ENCODE data around the gene ZNF132. TPM values are rescaled to one million over a fixed set of nuclear protein-coding genes. Genes with fewer than 3 reads are reported as not detected.
"Not testable (repeated sequence)": the region's sequence is repeated elsewhere in the genome, so short reads cannot be mapped to it uniquely, and the experiment has no call there.

ZNF132 gene
- total RNA-seq, 6 donors from 2014 or later = 3.5 to 18.9 (median 5.0) TPM

DNA sequence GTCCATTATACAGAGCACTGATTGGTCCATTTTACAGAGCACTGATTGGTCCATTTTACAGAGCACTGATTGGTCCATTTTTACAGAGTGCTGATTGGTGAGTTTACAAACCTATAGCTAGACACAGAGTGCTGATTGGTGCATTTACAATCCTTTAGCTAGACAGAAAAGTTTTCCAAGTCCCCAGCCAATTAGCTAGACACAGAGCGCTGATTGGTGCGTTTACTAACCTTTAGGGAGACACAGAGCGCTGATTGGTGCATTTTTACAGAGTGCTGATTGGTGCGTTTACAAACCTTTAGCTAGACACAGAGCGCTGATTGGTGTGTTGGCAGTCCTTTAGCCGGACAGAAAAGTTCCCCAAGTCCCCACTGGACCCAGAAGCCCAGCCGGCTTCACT lies 3.0 kb upstream of the ZNF132 start:
- H3K4me3 ChIP-seq; ATAC-seq (ENCODE audit: low FRiP score in 2 of 2); H3K27ac ChIP-seq; H3K36me3 ChIP-seq; DNase-seq; H3K27me3 ChIP-seq: not testable (repeated sequence)
- WGBS, 2 donors = 86 to 89% methylated on average over 7 of the region's 7 CpGs
- peaks cover 0 to 15% (median 8%) of the 10 kb centered on the region in 4 donors for H3K9me3 ChIP-seq
- peaks cover 12 to 20% (median 16%) of the 10 kb centered on the region in 4 donors for H3K4me1 ChIP-seq

DNA sequence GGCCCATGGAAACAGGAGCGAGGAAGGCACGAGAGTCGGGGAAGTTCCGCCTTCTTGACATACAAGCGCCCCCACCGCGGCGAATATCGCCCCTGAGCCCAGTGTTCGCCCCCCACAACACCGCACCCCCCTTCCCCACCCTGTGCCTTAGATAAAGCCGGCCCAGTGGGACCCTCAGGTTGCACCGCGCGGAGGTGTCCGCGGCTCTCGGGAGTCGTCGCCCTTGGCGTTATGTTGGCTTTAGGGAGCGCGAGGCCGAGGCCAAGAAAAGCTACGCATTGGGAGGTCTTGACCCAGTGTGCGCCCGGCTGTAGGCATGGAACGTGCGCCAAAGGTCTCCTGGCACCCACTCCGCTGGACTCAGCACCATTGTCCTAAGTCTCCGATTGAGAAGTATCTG lies 603 bp upstream of the ZNF132 start:
- Histone ChIP-seq H3K4me3 (peak overlapping the region; percentile 59 to 85 (median 72)), H3K36me3 (peaks cover 5 to 22% (median 18%) of the 10 kb centered on the region in 4 donors), H3K27me3 (no peaks in the 10 kb centered on the region), H3K27ac (peak overlapping the region; percentile 76 to 85 (median 82)), H3K4me1 (peaks cover 12 to 20% (median 16%) of the 10 kb centered on the region in 4 donors), H3K9me3 (peaks cover 13 to 38% (median 29%) of the 10 kb centered on the region in 4 donors)
- WGBS, 2 donors = 18 to 42% methylated on average over 3 to 29 of the region's 31 CpGs
- TF ChIP-seq EP300 (IDR thresholded peaks at IDR 0.05) (no peak), POLR2AphosphoS5 (IDR thresholded peaks at IDR 0.05) (no peak), POLR2A (IDR thresholded peaks at IDR 0.05) (peak in 1 of 4 donors; percentile 18)
- TF ChIP-seq, protein P1, sequence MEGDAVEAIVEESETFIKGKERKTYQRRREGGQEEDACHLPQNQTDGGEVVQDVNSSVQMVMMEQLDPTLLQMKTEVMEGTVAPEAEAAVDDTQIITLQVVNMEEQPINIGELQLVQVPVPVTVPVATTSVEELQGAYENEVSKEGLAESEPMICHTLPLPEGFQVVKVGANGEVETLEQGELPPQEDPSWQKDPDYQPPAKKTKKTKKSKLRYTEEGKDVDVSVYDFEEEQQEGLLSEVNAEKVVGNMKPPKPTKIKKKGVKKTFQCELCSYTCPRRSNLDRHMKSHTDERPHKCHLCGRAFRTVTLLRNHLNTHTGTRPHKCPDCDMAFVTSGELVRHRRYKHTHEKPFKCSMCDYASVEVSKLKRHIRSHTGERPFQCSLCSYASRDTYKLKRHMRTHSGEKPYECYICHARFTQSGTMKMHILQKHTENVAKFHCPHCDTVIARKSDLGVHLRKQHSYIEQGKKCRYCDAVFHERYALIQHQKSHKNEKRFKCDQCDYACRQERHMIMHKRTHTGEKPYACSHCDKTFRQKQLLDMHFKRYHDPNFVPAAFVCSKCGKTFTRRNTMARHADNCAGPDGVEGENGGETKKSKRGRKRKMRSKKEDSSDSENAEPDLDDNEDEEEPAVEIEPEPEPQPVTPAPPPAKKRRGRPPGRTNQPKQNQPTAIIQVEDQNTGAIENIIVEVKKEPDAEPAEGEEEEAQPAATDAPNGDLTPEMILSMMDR (IDR thresholded peaks at IDR 0.05) = no peak
- ATAC-seq (ENCODE audit: low FRiP score in 2 of 2) = no peak
- peak in 1 of 2 donors; percentile 82 for DNase-seq

DNA sequence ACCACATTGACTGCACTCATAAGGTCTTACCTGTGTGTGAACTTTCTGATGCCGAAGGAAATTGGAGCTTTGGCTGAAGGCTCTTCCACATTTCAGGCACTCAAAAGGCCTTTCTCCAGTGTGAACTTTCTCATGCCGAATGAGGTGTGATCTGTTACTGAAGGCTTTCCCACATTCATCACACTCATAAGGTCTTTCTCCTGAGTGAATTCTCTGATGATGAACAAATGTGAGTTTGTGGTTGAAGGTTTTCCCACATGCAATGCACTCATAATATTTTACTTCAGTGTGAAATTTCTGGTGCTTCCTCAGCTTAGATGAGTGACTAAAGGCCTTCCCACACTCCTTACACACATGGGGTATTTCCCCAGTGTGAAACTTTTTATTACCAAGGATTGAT lies 5.7 kb downstream of the ZNF132 start:
- H3K27ac ChIP-seq = no peak overlapping the region
- DNase-seq (no peak), ATAC-seq (ENCODE audit: low FRiP score in 2 of 2) (no peak)
- peaks cover 2 to 5% (median 3%) of the 10 kb centered on the region in 4 donors for H3K4me1 ChIP-seq
- H3K4me3 ChIP-seq = no peak overlapping the region
- TF ChIP-seq EP300 (IDR thresholded peaks at IDR 0.05) (no peak), POLR2AphosphoS5 (IDR thresholded peaks at IDR 0.05) (no peak), POLR2A (IDR thresholded peaks at IDR 0.05) (no peak)
- TF ChIP-seq, protein P1 (IDR thresholded peaks at IDR 0.05) = no peak
- WGBS, 2 donors = 98 to 100% methylated on average over 2 of the region's 2 CpGs
- no peaks in the 10 kb centered on the region for H3K27me3 ChIP-seq
- peaks cover 16 to 51% (median 48%) of the 10 kb centered on the region in 4 donors for H3K36me3 ChIP-seq
- peaks cover 73 to 99% (median 92%) of the 10 kb centered on the region in 4 donors for H3K9me3 ChIP-seq

DNA sequence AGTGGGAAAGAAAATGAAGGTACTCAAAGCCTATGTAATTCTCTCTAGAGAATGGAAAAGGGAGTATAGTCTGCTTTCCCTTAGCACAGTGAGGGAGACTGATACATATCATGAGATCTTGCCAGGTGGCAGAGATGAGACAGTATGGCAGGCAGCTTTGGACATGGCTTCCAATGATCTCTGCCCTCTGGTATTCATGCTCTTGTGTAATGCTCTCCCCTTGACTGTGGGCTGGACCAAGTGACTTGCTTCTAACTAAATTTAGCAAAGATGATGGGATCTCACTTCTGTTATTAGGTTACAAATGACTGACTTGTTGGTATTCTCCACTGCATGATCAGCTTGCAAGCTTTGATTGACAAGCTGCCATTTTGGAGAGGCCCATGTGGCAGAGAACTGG lies 10.2 kb downstream of the ZNF132 start:
- Histone ChIP-seq H3K4me3 (no peak overlapping the region), H3K27me3 (no peaks in the 10 kb centered on the region), H3K9me3 (peaks cover 52 to 88% (median 79%) of the 10 kb centered on the region in 4 donors), H3K27ac (no peak overlapping the region), H3K4me1 (no peaks in the 10 kb centered on the region), H3K36me3 (peaks cover 7 to 23% (median 21%) of the 10 kb centered on the region in 4 donors)
- TF ChIP-seq EP300 (IDR thresholded peaks at IDR 0.05) (no peak), POLR2A (IDR thresholded peaks at IDR 0.05) (no peak), POLR2AphosphoS5 (IDR thresholded peaks at IDR 0.05) (no peak)
- TF ChIP-seq, protein P1 (IDR thresholded peaks at IDR 0.05) = no peak
- DNase-seq (no peak), ATAC-seq (ENCODE audit: low FRiP score in 2 of 2) (no peak)

DNA sequence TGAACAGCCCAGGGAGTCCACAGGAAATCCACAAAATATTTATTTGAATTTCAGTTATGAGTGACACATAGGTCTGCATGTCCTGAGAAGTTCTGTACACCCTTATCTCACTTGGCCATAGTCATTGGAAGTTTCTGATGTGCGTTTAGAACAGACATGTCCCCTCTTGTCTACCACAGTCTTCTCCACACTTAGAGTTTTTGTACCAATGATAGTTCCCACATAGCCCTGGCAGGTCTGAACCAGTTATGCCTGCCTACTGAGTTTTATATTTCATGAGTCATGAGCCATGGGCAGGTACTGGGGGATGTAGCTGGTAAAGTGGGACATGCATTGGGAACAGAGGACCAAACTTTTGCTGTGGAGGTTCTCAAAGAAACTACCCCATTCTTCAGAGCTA lies 11.3 kb downstream of the ZNF132 start:
- peaks cover 0 to 12% (median 10%) of the 10 kb centered on the region in 4 donors for H3K36me3 ChIP-seq
- H3K27me3 ChIP-seq = no peaks in the 10 kb centered on the region
- ATAC-seq (ENCODE audit: low FRiP score in 2 of 2) (no peak), DNase-seq (no peak)
- peaks cover 41 to 77% (median 67%) of the 10 kb centered on the region in 4 donors for H3K9me3 ChIP-seq
- H3K4me1 ChIP-seq = no peaks in the 10 kb centered on the region
- WGBS, 2 donors = 87 to 100% methylated on average over 1 of the region's 1 CpG
- no peak overlapping the region for H3K4me3 ChIP-seq
- TF ChIP-seq POLR2A (IDR thresholded peaks at IDR 0.05) (no peak), EP300 (IDR thresholded peaks at IDR 0.05) (no peak), POLR2AphosphoS5 (IDR thresholded peaks at IDR 0.05) (no peak)
- TF ChIP-seq, protein P1 (IDR thresholded peaks at IDR 0.05) = no peak
- no peak overlapping the region for H3K27ac ChIP-seq

Data from upper lobe of left lung (tissue), 6 donors.